Bronchial epithelial cell (primary cell): Measurements from ENCODE around the gene SUSD1. TPM values are rescaled to one million over a fixed set of nuclear protein-coding genes. Genes with fewer than 3 reads are reported as not detected.

ENCODE experiments used
- DNase-seq: peaks from one replicate; pipeline ENCODE4 v3.0.0-alpha.2; 2010; ENCODE audit warnings: low read depth
- FAIRE-seq: peaks from 2 replicates; lab custom pipeline; 2011; peaks lifted over from hg19 to GRCh38; lab: Jason Lieb, UNC
- H3K27me3 ChIP-seq: 2 replicates; pipeline ENCODE4 v1.5.1; 2011; ENCODE audit warnings: low read length; ENCODE audit not compliant: control insufficient read depth, insufficient read depth
- H3K36me3 ChIP-seq: 2 replicates; pipeline ENCODE4 v1.5.1; 2011; ENCODE audit warnings: low read length; ENCODE audit not compliant: control insufficient read depth, insufficient read depth
- H3K4me3 ChIP-seq: 2 replicates; pipeline ENCODE4 v1.5.1; 2011; ENCODE audit warnings: mild to moderate bottlenecking, low read depth, low read length, control low read depth
- CTCF ChIP-seq: IDR thresholded peaks from 2 replicates; pipeline ENCODE4 v1.5.1; 2011; ENCODE audit warnings: mild to moderate bottlenecking, moderate library complexity, low read length, control low read depth, inconsistent platforms; ENCODE audit not compliant: insufficient read depth, severe bottlenecking
- total RNA-seq: library from RNA; depleted of rRNA; stranded (reverse); fragments of >200 nt; gene quantifications from 2 replicates; pipeline ENCODE4 v1.2.1, GENCODE V29; 2014

The SUSD1 gene
- total RNA-seq, 1 donor from 2014 or later = 9.0 TPM

- H3K27me3 ChIP-seq = no peaks in the 10 kb centered on the region
- no peak overlapping the region for H3K4me3 ChIP-seq
- no peak for TF ChIP-seq CTCF
- no peaks in the 10 kb centered on the region for H3K36me3 ChIP-seq
- no peak for DNase-seq
- no peak for FAIRE-seq
Observed at GRCh38 chr9:112188884-112189283, 13.8 kb upstream of the SUSD1 start.

- no peak for TF ChIP-seq CTCF
- FAIRE-seq = no peak
Observed at GRCh38 chr9:112187404-112187803, 12.3 kb upstream of the SUSD1 start.

GRCh38 chr9:112186695-112187094 lies 11.6 kb upstream of the SUSD1 start:
- no peaks in the 10 kb centered on the region for H3K27me3 ChIP-seq
- no peak for FAIRE-seq
- no peak overlapping the region for H3K4me3 ChIP-seq

More at GRCh38 chr9:112187404-112187803, 12.3 kb upstream of the SUSD1 start:
- H3K4me3 ChIP-seq = no peak overlapping the region
- no peak for DNase-seq
- H3K36me3 ChIP-seq = no peaks in the 10 kb centered on the region
- H3K27me3 ChIP-seq = no peaks in the 10 kb centered on the region

GRCh38 chr9:112184946-112185345 lies 9.8 kb upstream of the SUSD1 start:
- Histone ChIP-seq H3K36me3 (no peaks in the 10 kb centered on the region), H3K27me3 (no peaks in the 10 kb centered on the region), H3K4me3 (no peak overlapping the region)
- TF ChIP-seq CTCF = no peak
- FAIRE-seq (no peak), DNase-seq (no peak)

More at GRCh38 chr9:112186695-112187094, 11.6 kb upstream of the SUSD1 start:
- TF ChIP-seq CTCF = no peak
- peak; percentile 91 for DNase-seq
- H3K36me3 ChIP-seq = no peaks in the 10 kb centered on the region

- no peak for TF ChIP-seq CTCF
- no peaks in the 10 kb centered on the region for H3K27me3 ChIP-seq
- DNase-seq = no peak
- FAIRE-seq = no peak
- no peak overlapping the region for H3K4me3 ChIP-seq
- no peaks in the 10 kb centered on the region for H3K36me3 ChIP-seq
Observed at GRCh38 chr9:112184221-112184620, 9.1 kb upstream of the SUSD1 start.

GRCh38 chr9:112180387-112180881 lies 5.3 kb upstream of the SUSD1 start:
- Histone ChIP-seq H3K4me3 (no peak overlapping the region), H3K36me3 (no peaks in the 10 kb centered on the region), H3K27me3 (no peaks in the 10 kb centered on the region)
- no peak for TF ChIP-seq CTCF
- DNase-seq (peak; percentile 29), FAIRE-seq (no peak)
